ENCODE results near the gene RPS14.

RPS14 gene

GRCh38 chr5:150395688-150395975 is 53.9 kb downstream of the RPS14 start:
- Histone ChIP-seq H3K27me3 (ENCODE audit: insufficient read depth, poor library complexity, severe bottlenecking) (no peaks in the 10 kb centered on the region), H3K9me3 (ENCODE audit: severe bottlenecking) (no peaks in the 10 kb centered on the region), H3K36me3 (ENCODE audit: low read depth) (peaks cover 90% of the 10 kb centered on the region), H3K4me1 (ENCODE audit: insufficient read depth, poor library complexity, severe bottlenecking) (no peaks in the 10 kb centered on the region), H3K27ac (ENCODE audit: poor library complexity, severe bottlenecking) (no peak overlapping the region), H3K4me3 (ENCODE audit: severe bottlenecking) (no peak overlapping the region)
- ATAC-seq (ENCODE audit: low read depth): no peak
- DNase-seq (ENCODE audit: low spot score): no peak
- TF ChIP-seq, protein P1, sequence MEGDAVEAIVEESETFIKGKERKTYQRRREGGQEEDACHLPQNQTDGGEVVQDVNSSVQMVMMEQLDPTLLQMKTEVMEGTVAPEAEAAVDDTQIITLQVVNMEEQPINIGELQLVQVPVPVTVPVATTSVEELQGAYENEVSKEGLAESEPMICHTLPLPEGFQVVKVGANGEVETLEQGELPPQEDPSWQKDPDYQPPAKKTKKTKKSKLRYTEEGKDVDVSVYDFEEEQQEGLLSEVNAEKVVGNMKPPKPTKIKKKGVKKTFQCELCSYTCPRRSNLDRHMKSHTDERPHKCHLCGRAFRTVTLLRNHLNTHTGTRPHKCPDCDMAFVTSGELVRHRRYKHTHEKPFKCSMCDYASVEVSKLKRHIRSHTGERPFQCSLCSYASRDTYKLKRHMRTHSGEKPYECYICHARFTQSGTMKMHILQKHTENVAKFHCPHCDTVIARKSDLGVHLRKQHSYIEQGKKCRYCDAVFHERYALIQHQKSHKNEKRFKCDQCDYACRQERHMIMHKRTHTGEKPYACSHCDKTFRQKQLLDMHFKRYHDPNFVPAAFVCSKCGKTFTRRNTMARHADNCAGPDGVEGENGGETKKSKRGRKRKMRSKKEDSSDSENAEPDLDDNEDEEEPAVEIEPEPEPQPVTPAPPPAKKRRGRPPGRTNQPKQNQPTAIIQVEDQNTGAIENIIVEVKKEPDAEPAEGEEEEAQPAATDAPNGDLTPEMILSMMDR (IDR thresholded peaks at IDR 0.05; ENCODE audit: poor library complexity, severe bottlenecking): no peak

DNA sequence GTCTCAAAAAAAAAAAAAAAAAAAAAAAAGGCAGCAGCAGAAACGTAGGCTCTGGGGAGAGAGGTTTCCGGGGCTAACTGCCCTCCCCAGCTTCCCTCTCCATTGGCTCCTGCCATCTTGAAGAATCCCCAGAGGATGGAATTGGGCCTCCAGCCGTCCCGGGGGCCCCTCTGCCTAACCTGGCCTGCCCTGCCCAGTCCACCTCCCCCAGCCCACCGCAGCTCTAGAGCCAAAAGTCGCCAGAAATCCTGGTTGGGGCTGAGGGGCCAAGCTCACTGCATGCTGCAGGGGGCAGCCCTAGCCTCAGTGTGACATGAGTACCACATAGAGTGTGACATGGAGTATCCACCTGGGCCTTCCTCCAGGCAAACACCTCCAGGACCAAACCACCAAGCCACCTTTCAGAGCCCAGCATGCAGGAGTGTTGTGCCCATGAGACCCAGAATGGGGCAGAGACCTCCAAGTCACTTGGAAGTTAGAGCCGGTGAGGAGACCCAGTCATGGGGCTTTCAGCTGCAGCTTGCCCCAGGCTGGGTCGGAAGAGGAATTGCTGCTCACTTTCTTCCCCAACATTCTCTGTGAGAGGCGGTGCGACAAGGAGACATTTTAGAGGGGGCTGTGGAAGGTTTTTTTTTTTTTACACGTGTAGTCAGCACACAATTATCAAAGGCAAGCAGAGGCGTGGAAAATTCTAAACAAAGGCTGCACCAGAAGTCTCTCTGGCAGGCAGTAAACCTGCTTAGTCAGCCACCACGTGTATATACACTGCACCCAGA is 54.4 kb downstream of the RPS14 start:
- Histone ChIP-seq H3K9me3 (ENCODE audit: severe bottlenecking) (no peaks in the 10 kb centered on the region), H3K4me3 (ENCODE audit: severe bottlenecking) (no peak overlapping the region), H3K27ac (ENCODE audit: poor library complexity, severe bottlenecking) (no peak overlapping the region), H3K27me3 (ENCODE audit: insufficient read depth, poor library complexity, severe bottlenecking) (no peaks in the 10 kb centered on the region), H3K4me1 (ENCODE audit: insufficient read depth, poor library complexity, severe bottlenecking) (no peaks in the 10 kb centered on the region), H3K36me3 (ENCODE audit: low read depth) (peaks cover 88% of the 10 kb centered on the region)
- DNase-seq (ENCODE audit: low spot score) (no peak), ATAC-seq (ENCODE audit: low read depth) (no peak)
- TF ChIP-seq, protein P1 (IDR thresholded peaks at IDR 0.05; ENCODE audit: poor library complexity, severe bottlenecking): no peak

DNA sequence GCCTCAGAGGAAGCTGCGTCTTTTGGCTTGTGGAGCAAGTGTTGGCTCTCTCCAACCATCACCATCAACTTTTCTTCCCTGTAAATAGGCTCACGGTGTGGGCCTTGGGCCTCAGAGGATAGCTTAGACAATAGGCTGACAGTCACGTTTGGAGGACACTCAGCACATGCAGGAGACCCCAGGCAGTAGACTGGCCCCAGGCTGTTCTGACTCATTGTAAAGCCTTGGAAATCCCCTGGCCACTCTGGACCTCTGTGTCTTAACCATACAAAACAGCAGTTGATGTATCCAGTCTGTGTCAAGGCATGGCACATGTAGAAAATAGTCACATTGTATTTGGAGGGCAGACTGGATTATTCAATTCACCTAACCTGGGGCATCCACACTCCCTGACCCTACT is 55.4 kb downstream of the RPS14 start:
- Histone ChIP-seq H3K9me3 (ENCODE audit: severe bottlenecking) (no peaks in the 10 kb centered on the region), H3K27ac (ENCODE audit: poor library complexity, severe bottlenecking) (no peak overlapping the region), H3K27me3 (ENCODE audit: insufficient read depth, poor library complexity, severe bottlenecking) (no peaks in the 10 kb centered on the region), H3K36me3 (ENCODE audit: low read depth) (peaks cover 90% of the 10 kb centered on the region), H3K4me1 (ENCODE audit: insufficient read depth, poor library complexity, severe bottlenecking) (no peaks in the 10 kb centered on the region), H3K4me3 (ENCODE audit: severe bottlenecking) (no peak overlapping the region)
- TF ChIP-seq, protein P1 (IDR thresholded peaks at IDR 0.05; ENCODE audit: poor library complexity, severe bottlenecking): no peak
- DNase-seq (ENCODE audit: low spot score) (no peak), ATAC-seq (ENCODE audit: low read depth) (peak; percentile 23; the same call in 1 of the 3 replicates)

DNA sequence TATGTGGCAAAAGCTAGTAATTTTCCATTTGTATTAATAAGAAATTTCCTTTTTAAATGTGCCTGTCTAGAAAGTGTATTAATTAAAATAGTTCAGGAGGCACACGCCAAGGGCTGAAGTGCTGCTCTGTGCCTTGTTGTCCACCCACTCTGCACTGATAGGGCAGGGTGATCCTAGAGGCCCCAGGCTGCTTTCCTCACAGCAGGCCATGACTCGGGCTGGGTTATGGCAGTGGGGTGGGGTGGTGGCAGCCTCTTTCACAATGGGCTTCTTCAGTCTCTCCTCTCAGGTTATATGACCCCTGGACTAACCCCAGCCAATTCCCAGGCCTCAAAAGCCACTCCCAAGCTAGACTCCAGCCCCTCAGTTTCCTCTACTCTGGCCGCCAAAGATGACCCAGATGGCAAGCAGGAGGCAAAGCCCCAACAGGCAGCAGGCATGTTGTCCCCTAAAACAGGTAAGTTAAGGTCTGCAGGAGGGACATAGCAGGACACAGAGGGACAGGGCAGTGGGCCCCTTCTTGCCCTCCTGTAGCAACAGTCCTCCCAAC is 56.4 kb downstream of the RPS14 start:
- no peaks in the 10 kb centered on the region for H3K9me3 ChIP-seq (ENCODE audit: severe bottlenecking)
- TF ChIP-seq, protein P1 (IDR thresholded peaks at IDR 0.05; ENCODE audit: poor library complexity, severe bottlenecking): no peak
- H3K4me1 ChIP-seq (ENCODE audit: insufficient read depth, poor library complexity, severe bottlenecking): no peaks in the 10 kb centered on the region
- no peaks in the 10 kb centered on the region for H3K27me3 ChIP-seq (ENCODE audit: insufficient read depth, poor library complexity, severe bottlenecking)
- H3K27ac ChIP-seq (ENCODE audit: poor library complexity, severe bottlenecking): no peak overlapping the region
- 0 out of 3 replicates have a peak, but pooled peaks have one; percentile 10 for ATAC-seq (ENCODE audit: low read depth)
- no peak for DNase-seq (ENCODE audit: low spot score)
- no peak overlapping the region for H3K4me3 ChIP-seq (ENCODE audit: severe bottlenecking)
- peaks cover 90% of the 10 kb centered on the region for H3K36me3 ChIP-seq (ENCODE audit: low read depth)

- H3K4me1 ChIP-seq (ENCODE audit: insufficient read depth, poor library complexity, severe bottlenecking): no peaks in the 10 kb centered on the region
- no peaks in the 10 kb centered on the region for H3K9me3 ChIP-seq (ENCODE audit: severe bottlenecking)
- peaks cover 90% of the 10 kb centered on the region for H3K36me3 ChIP-seq (ENCODE audit: low read depth)
- no peak overlapping the region for H3K4me3 ChIP-seq (ENCODE audit: severe bottlenecking)
- TF ChIP-seq, protein P1 (IDR thresholded peaks at IDR 0.05; ENCODE audit: poor library complexity, severe bottlenecking): no peak
- no peak overlapping the region for H3K27ac ChIP-seq (ENCODE audit: poor library complexity, severe bottlenecking)
- H3K27me3 ChIP-seq (ENCODE audit: insufficient read depth, poor library complexity, severe bottlenecking): no peaks in the 10 kb centered on the region
- DNase-seq (ENCODE audit: low spot score): no peak
- ATAC-seq (ENCODE audit: low read depth): no peak
Observed at GRCh38 chr5:150392680-150393079, 56.9 kb downstream of the RPS14 start.

Data from RWPE2 (cell line).